Activated CD4-positive, alpha-beta T cell treated with anti-CD3 and anti-CD28 coated beads for 48 hours (primary cell): ENCODE results near the gene KRT38.
"Not testable (repeated sequence)": the region's sequence is repeated elsewhere in the genome, so short reads cannot be mapped to it uniquely, and the experiment has no call there.

Source experiments
- DNase-seq: peaks from one replicate; pipeline ENCODE4 v3.0.0-alpha.2; 2020

The KRT38 gene

DNA sequence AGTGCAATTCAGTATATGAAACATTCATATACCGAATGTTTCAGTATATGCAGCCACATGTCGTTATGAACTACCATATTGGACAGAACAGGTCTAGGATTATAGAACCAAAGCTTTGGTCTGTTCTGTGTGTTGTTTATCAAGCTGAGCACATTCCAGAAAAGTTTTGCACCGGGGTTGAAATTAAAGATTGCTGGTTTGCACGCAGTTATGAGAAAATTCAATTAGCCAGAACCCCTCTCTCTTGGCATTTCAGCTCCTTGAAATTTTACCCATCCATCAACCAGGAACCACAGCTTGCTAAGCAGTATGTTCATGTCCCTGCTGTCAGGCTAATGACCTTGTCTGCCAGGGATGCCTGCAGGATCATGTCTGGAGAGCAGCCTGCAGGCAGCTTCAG, 16.9 kb upstream of the KRT38 start:
- DNase-seq = no peak

DNA sequence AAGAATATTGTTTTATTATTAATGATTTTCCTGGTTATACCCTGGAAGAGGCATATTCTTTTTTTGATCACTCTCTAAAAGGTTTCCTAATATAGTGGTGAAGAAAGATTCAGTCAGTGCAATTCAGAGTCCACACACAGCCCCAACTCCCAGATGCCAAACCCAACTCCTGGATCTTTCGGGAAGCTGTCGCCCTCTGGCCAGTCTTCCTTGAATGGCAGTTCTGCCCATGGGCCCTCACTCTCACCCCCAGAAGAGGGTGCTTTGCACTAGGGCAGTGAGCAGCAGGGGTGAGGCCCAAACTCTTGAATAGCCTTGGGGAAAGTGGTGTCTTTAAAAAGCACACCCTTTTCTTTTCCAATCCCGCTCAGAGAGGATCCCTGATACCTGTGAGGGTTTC, 15.4 kb upstream of the KRT38 start:
- DNase-seq = no peak

DNA sequence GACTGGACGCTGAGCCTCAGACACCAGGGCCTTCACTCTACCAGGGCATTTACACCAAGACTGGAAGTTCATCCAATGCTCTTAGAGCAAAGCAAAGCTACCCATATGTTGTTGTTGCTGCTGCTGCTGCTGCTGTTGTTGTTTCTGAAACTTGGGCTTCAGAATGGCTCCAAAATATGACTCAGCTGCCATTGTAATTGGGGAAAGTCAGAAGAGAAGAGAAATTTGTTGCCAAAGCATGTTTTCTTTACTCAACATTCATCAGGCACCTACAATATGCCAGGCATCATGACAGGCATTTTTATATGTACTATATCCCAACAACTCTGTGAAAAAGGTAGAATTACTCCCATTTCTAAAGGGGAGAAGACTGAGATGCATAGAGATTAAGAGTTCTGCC, 14.5 kb upstream of the KRT38 start:
- DNase-seq = no peak

DNA sequence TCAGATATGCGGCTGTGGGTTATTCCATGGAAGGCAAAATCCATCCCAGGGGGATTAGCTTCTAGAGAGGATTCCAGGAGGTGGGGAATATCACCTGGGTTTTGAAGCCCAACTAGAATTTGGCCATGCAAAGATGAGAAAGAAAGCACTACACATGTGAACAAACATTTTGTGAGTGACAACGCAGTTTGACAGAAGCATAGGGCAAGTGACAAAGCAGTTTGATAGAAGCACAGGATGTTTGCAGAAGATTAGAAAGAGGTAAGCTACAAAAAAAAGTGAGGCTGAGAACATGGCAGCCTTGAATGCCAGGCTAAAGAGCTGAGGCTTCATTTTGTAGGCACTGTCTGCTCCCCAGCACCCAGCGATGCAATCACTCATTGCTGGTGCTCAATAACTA, 12.3 kb upstream of the KRT38 start:
- DNase-seq = no peak

DNA sequence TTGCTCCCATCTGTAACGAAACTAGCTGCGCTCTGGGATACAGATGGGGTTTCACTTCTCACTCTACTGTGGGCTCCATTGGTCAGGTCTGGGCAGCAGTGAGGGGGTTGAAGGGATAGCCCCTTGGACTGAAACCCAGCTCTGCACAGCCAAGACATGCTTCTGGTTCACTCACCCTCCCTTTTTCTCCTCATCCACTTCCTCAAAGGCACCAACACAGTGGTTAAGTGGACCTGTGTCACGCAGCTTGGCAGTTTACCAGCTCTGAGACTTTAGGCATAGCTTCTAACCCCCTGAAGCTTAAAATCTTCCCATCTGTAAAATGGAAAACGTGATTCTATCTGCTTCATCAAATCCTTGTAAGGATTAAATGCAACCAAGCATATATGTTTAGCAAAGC, 11.5 kb upstream of the KRT38 start:
- no peak for DNase-seq

DNA sequence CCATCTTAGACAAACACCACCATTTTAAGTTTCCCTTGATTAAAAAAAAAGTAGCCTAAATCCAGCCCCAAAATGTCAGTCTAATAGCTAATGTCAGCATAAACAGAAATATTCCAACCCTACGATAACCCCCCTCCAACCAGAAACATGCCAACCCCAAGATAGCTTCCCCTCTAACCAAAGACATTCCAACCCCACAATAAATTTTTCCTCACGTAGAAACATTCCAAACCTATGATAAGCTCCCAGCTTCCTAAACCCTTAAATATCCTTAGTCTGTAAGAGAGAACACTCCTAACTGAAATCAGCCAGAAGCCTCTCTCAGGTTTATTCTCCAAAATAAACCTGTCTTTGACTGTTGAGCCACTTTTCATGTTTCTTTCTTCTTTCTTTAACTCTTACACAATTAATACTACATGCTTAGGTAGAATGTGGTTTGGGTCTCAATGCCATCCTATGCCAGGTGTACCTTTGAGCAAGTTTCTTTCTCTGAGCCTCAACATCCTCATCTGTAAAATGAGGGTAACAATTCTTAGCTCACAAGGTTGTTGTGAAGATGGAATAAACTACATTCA, 10.5 kb upstream of the KRT38 start:
- DNase-seq = no peak

DNA sequence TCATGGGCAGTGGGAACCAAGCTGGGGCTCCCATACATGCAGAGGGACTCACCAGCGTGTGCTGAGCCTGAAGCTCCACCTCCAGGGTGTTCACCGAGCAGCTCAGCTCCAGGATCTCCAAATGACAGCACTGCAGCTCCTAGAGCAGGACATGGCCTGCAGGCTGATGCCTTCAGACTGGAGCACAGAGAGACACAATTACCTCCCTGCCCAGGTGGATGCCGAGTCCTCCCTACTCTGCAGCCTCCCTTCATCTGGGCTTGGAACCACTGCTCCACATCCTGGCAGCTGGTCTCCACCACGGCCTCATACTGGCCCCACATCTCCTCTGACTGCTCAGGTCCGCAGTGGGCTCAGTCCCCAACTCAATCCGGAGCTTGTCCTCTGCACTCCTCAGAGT, 8.2 kb upstream of the KRT38 start:
- DNase-seq = no peak

DNA sequence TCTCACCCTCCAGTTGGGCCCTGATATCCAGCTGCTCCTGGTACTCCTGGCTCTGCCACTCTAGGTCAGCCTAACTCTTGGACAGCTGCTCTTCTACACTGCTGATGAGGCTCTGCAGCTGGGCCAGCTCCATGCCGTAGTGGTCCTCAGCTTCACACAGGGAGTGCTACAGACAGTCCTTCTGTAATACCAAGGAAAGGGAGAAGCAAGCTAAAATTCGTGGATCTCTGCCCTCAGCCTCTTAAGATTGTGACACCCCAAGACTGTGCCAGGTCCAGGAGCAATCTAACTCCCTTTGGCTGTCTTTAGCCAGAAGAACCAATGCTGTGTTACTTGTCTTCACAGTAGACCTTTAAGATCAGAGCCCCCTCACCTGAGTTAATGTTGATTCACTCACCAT, 7.7 kb upstream of the KRT38 start:
- no peak for DNase-seq

DNA sequence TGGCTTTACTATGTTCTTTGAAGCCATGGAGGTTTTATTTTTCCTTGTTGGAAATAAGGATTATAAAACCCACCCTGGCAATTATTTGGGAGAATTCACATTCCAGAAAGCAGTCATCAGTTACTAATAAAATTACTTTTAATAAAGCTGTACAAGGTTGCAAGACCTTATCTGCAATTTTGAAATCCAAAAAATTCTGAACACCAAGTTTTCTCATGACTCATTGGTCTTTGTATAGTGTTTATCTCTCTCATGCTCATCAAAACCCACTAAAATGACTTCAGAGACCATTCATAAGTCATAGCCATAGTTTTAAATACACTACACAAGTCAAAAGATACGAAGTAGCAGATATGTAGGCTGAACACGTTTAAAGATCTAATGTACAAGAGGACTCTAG, 6.0 kb upstream of the KRT38 start:
- no peak for DNase-seq

DNA sequence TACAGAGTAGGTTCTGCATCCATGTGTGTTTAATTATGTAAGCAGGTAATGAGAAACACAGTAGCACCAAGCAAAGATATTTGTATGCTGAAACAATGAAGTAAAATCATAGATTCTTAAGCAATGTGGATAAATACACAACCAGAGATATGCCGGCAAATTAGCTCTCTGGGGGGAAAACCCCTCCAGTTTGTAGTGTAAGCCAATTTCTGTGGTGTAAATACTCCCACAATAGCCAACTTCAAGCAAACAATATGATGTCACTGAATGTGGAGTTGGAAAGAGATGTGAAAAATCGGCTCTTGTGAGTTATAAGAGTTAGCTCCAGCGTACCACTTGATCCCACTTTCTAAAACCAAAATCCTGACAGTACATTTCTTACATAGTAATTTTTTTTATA, 3.9 kb upstream of the KRT38 start:
- no peak for DNase-seq

DNA sequence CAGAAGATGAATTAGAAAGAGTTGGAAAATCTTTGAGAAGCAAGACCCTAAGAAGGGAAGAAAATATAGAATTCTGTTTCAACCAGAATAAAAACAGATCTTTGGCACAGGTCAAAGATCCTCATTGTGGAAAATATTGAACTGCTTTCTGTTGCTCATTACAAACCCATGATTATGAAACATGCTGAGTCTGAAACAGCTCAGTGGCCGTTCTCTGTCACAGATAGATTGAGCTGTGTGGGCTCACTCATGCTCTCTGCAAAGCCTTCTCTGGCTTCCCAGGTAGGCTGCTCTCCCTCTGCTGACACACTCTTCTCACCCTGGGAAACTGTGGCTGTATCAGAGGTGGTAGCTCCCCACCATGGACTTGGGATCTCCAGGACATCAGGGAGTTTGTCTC, 3.4 kb upstream of the KRT38 start:
- DNase-seq = no peak

DNA sequence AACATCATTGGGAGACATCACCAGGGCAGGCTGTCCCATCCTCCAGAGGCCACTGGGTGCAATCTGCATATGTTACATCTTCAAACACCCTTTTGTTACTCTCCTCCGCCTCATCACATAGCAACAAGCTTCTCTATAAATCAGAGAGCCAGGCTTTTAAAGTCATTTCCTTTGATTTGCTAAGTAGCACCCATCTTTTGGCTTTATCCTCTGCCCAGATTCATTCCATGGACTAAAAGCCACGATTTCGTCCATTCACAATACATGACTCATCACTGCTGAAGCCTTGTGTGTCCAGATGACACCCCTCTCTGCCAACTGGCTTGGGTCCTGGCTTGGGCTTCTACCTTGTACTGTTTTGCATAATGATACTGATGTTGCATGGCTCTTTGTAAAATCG, 2.0 kb upstream of the KRT38 start:
- no peak for DNase-seq

DNA sequence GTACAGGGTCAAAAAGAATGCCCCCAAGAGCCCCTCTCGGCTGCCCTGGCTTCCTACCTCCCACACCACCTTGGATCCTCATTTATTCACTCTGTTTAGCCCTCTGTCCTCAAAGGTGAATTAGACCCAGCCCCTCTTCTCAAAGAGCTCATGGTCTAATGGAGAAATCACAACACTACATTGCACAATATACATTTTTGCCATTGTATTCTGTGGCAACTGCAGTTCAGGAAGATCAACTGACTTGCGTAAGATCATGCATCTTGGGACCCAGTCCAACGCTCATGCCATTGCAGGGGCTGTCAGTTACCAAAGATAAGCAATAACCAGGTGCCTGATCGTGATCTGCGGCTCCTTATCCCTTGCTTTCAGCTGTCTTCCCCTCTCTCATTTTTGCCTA, 1.4 kb downstream of the KRT38 start:
- DNase-seq = no peak

DNA sequence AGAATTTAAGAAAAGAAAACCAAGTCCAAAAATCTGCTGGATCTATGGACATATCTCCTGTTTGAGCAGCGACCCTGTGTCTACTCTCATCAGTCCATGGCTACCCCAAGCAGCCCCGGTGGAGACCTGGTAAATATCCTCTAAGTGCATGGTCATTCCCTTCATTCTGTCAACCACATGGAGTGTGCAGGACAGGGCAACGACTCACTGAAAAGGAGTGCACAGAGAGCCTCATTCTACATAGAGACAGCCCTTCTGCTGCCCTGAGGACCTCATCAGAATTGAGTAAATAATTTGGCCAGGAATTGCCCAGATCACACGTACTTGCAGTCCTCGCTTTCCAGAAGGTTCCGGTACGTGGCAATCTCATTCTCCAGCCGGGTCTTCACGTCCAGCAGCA, 3.0 kb downstream of the KRT38 start:
- DNase-seq = no peak

DNA sequence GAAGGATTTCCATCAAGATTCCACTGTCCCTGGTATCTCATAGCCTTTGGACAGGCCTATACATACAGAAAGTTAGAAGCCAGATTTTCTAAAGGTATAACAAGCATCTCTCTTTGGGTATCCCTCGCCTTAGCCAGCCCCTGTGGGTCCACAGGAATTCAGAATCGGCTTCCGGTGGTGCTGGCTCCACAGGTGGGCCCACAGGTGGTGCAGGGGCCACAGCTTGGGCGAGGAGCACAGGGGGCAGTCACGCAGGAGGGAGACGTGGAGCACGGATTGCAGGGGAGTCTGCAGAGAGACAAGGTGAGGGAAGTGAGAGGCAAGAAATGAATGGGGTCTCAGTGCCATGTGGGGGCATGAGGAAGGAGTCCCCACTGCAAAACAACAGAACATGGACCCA, 3.5 kb downstream of the KRT38 start:
- DNase-seq = no peak

DNA sequence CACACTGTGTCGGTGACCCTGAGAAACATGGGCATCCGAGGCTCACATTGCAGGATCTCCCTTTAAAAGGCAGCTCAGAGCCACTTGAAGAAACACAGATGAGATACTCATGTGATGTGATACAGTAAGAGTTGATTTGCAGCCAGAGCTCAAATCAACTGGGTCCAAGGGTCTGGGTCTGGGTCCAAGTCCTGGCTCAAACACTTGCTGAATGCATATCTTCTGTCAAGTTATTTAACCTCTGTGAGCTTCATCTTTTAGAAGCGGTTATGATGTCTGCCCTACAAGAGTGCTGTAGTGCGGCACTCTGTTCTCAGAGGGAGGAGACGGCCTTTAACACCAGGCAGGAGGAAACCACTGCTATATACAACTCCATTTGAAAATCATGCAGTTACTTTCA, 6.4 kb downstream of the KRT38 start:
- DNase-seq = no peak

DNA sequence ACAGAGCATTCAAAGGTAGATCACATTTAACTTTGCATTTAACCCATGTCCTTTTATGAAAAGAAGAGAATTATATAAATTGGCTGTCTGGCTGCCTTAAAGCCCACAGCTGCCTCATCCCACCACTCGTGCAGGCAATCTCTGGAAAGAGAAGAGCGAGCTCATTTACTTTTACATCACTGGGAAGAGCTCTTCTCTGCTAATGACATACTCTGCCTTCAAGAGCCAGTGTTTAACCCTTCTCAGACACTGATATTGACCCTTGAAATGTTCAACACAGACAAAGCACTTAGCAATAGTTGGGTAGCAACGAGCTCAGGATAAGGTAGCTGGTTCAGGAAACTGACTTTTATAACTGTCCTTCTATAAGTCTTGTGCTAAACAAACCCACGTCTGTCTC, 6.8 kb downstream of the KRT38 start:
- no peak for DNase-seq

DNA sequence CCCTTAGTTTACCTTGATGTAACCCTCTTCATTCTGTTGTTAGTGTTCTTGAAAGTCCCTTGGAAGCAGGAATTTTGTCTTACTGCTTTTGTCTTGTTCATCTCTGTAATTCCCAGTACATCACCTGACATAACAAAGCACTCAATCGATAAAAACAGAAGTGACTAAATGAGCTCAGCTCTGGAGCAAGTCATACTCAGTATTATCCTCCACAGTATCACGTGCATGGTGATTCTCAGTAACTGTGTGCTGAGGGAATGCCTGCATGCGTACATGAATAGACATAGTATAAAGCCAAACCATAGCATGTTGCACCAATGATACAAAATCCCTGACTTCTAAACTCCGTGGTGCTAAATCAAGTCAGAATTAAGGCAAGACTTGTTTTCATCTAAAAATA, 7.2 kb downstream of the KRT38 start:
- DNase-seq = no peak

DNA sequence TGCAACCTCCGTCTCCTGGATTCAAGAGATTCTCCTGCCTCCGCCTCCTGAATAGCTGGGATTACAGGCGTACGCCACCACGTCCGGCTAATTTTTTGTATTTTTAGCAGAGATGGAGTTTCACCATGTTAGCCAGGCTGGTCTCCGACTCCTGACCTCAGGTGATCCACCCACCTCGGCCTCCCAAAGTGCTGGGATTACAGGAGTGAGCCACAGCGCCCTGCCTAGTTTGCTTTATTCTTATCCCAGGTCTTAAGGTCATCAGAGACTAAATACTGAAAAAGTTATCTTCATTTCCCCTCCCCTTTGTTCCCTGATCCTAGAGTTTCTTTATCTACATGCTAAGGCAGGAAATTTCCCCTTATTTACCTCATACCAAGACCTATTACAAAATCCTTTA, 10.4 kb downstream of the KRT38 start:
- DNase-seq = not testable (repeated sequence)

DNA sequence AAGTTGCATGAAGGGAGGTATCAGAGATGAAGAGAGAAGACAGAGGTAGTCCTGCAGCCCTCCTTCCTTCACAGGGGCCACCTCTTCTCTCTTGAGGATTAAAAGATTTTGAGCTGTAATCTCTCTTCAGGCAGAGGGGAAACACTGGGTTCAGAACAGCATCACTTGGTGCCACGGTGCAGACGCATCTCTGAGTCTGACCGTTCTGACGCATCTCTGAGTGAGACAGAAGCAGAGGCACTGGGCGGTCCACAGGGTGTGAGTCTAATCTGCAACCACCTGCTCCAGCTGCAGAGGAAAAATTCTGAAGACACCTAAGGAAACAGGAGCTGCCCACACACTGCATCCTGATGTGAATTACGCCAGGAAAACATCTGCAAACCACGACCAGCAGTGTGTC, 11.1 kb downstream of the KRT38 start:
- no peak for DNase-seq

DNA sequence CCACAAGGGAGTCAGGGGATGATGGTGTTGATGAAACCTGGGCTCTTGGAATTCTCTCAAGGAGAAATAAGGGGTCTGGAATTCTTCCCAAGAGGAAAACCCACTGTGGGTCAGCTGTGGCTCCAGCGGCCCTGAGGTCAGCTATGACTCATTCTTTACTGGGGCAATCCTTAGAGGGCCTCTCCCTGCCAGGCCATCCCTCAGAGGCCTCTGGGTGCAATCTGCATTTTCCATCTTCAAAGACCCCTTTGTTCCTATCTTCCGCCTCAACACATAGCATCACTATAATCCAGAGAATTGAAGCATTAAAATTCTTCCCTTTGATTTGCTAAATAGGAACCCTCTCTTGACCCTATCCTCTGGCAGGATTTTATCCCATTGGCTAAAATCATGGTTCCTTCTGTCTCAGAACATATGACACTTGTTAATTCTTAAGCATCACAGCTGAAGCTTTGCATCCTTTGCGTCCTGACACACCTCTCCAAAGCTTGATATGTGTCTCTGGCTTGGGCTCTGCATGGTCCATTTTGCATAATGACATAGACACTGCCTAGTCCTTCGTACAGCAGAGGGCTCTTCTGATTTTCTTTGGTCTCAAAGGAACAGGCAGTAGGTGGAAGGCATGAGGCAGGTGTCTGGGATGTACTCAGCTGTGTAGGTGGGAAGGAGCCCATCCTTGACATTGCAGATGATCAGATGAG, 12.0 kb downstream of the KRT38 start:
- DNase-seq = no peak

DNA sequence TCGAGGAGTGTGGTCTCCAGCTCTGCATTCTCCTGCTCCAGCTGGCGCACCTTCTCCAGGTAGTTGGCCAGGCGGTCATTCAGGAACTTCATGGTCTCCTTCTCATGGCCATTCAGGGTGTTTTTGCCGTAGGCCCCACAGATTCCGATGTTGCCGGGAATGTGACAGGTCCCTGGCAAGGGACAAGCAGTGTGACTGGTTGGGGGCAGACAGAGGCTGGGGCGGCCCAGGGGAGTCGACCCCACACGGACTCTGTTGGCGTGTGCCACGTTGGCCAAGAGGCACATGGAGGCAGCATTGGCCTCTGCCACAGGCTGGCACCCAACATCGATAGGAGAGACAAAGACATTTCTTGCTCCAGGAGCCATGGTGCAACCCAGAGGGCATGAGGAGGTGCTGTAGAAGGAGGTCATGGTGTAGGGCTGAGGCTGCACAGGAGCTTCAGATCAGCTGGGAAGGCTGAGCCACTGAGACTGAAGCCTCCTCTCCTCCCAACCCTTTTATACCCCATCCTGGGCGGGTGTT, 16.6 kb downstream of the KRT38 start, which contains the start of gene KRT37:
Gene KRT37 (minus strand): TSS at position 475 of the 525 bp plus-strand sequence. CDS start 62 bp downstream, at position 413.
- DNase-seq = no peak

DNA sequence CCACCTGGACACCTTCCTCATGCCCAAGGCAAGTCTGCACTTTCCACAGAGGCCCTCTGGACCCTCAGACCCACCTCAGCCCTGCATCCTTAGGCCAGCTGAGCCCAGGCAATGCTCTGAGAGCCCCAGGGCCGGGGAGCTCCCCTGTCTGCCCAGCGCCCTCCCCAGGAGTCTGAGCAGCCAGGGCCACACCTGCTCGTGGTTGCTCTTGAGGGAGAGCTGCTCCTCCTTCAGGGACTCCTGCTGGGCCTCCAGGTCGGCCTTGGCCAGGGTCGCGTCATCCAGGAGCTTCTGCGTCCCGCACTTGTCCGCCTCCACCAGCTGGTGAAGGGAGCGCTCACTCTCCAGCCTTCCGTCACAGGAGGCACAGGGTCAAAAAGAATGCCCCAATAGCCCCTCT, 18.2 kb downstream of the KRT38 start:
- DNase-seq = not testable (repeated sequence)

DNA sequence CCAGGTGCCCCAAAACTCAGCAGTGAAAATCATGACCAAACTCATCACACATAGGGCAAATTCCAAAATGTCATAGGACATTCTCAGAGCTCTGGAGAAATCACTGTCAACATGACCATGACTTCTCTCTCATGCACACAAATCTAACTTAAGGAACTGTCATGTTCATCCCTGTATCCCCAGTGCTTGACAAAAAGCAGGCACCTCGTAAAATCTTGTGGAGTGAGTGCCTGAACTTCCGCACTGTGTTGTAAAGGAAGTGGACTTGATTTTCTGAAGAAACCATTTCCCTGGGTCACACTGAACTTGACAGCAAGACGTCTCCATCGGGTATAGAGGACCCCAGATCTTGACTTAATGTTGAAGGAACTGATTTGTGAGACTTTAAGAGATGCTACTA, 19.2 kb downstream of the KRT38 start:
- no peak for DNase-seq

DNA sequence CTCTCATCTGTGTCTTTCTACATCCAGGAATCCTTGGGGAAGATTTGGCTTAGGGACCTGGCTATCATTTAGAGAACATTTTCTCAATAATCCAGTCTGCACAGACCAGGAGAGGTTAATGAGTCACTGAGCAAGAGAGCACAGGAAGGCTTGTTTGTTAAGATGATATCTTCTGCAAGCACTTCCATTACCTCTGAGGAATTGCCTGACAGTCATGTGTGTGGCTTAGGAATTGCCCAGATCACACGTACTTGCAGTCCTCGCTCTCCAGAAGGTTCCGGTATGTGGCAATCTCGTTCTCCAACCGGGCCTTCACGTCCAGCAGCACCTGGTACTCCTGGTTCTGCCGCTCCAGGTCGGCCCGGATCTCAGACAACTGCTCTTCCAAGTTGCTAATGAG, 19.7 kb downstream of the KRT38 start:
- no peak for DNase-seq
